ENCODE data around the gene THSD7B. TPM values are rescaled to one million over a fixed set of nuclear protein-coding genes. Genes with fewer than 3 reads are reported as not detected.

THSD7B gene
- polyA plus RNA-seq, 1 donor from 2014 or later = 0.46 TPM

GRCh38 chr2:137115795-137116089 is 350.4 kb downstream of the THSD7B start:
- TF ChIP-seq, protein P1, sequence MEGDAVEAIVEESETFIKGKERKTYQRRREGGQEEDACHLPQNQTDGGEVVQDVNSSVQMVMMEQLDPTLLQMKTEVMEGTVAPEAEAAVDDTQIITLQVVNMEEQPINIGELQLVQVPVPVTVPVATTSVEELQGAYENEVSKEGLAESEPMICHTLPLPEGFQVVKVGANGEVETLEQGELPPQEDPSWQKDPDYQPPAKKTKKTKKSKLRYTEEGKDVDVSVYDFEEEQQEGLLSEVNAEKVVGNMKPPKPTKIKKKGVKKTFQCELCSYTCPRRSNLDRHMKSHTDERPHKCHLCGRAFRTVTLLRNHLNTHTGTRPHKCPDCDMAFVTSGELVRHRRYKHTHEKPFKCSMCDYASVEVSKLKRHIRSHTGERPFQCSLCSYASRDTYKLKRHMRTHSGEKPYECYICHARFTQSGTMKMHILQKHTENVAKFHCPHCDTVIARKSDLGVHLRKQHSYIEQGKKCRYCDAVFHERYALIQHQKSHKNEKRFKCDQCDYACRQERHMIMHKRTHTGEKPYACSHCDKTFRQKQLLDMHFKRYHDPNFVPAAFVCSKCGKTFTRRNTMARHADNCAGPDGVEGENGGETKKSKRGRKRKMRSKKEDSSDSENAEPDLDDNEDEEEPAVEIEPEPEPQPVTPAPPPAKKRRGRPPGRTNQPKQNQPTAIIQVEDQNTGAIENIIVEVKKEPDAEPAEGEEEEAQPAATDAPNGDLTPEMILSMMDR (IDR thresholded peaks at IDR 0.05; ENCODE audit: poor library complexity, severe bottlenecking) = no peak
- TF ChIP-seq SMC3 (conservative IDR thresholded peaks at IDR 0.05; ENCODE audit: poor library complexity) (no peak), RAD21 (conservative IDR thresholded peaks at IDR 0.05) (no peak), EP300 (conservative IDR thresholded peaks at IDR 0.05; ENCODE audit: poor library complexity, severe bottlenecking) (no peak), REST (IDR thresholded peaks at IDR 0.05; ENCODE audit: borderline replicate concordance) (no peak), POLR2AphosphoS5 (IDR thresholded peaks at IDR 0.05) (no peak), EZH2 (IDR thresholded peaks at IDR 0.05; ENCODE audit: borderline replicate concordance, insufficient read depth, low read length, poor library complexity, severe bottlenecking) (no peak), TAF1 (IDR thresholded peaks at IDR 0.05; ENCODE audit: low read depth) (no peak), MXI1 (conservative IDR thresholded peaks at IDR 0.05; ENCODE audit: poor library complexity, severe bottlenecking) (no peak)
- H3K36me3 ChIP-seq (ENCODE audit: insufficient read depth, low read length) = no peaks in the 10 kb centered on the region
- no peaks in the 10 kb centered on the region for H3K79me2 ChIP-seq (replicated peaks; ENCODE audit: insufficient read depth, low read length)
- H3K27ac ChIP-seq (ENCODE audit: low read length) = no peak overlapping the region
- H4K20me1 ChIP-seq (ENCODE audit: insufficient read depth) = no peaks in the 10 kb centered on the region
- H3K4me3 ChIP-seq (ENCODE audit: low read length) = no peak overlapping the region
- no peak overlapping the region for H2AFZ ChIP-seq (ENCODE audit: low read depth, low read length)
- H3K27me3 ChIP-seq (ENCODE audit: insufficient read depth, low read depth, low read length) = no peaks in the 10 kb centered on the region
- H3F3A ChIP-seq (ENCODE audit: insufficient read depth, low read length, poor library complexity, severe bottlenecking) = no peaks in the 10 kb centered on the region
- no peaks in the 10 kb centered on the region for H3K9me3 ChIP-seq (ENCODE audit: low read length)
- no peak overlapping the region for H3K9ac ChIP-seq (ENCODE audit: low read length)
- H3K4me2 ChIP-seq (ENCODE audit: low read length) = no peak overlapping the region
- no peaks in the 10 kb centered on the region for H3K9me2 ChIP-seq (ENCODE audit: insufficient read depth, low read length)

DNA sequence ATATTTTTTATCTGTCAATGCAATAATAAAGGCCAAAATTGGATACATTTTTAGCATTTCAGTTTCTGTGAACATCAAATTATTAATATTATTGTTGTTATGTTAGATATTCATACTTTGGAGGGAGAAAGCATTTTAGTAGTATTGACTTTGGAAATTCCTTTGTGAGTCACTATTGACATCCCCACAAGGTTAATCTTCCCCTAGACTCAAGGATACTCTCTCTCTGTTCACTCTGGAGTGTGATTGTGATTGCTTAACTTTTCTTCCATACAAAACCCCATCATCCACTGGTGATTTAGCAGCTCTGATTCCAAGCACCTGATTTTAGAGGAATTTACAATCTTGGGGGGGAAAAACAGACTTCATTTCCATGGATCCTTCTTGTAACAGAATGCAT is 352.0 kb downstream of the THSD7B start:
- H4K20me1 ChIP-seq (ENCODE audit: insufficient read depth) = no peaks in the 10 kb centered on the region
- no peak overlapping the region for H2AFZ ChIP-seq (ENCODE audit: low read depth, low read length)
- no peak for TF ChIP-seq MXI1 (conservative IDR thresholded peaks at IDR 0.05; ENCODE audit: poor library complexity, severe bottlenecking)
- TF ChIP-seq RAD21 (conservative IDR thresholded peaks at IDR 0.05) = no peak
- TF ChIP-seq SMC3 (conservative IDR thresholded peaks at IDR 0.05; ENCODE audit: poor library complexity) = no peak
- TF ChIP-seq POLR2AphosphoS5 (IDR thresholded peaks at IDR 0.05) = no peak
- TF ChIP-seq, protein P1 (IDR thresholded peaks at IDR 0.05; ENCODE audit: poor library complexity, severe bottlenecking) = no peak
- no peak for TF ChIP-seq TAF1 (IDR thresholded peaks at IDR 0.05; ENCODE audit: low read depth)
- no peak for TF ChIP-seq EP300 (conservative IDR thresholded peaks at IDR 0.05; ENCODE audit: poor library complexity, severe bottlenecking)
- TF ChIP-seq EZH2 (IDR thresholded peaks at IDR 0.05; ENCODE audit: borderline replicate concordance, insufficient read depth, low read length, poor library complexity, severe bottlenecking) = no peak
- no peak for TF ChIP-seq REST (IDR thresholded peaks at IDR 0.05; ENCODE audit: borderline replicate concordance)
- no peaks in the 10 kb centered on the region for H3K79me2 ChIP-seq (replicated peaks; ENCODE audit: insufficient read depth, low read length)
- H3K27me3 ChIP-seq (ENCODE audit: insufficient read depth, low read depth, low read length) = no peaks in the 10 kb centered on the region
- no peak overlapping the region for H3K4me3 ChIP-seq (ENCODE audit: low read length)
- H3K4me2 ChIP-seq (ENCODE audit: low read length) = no peak overlapping the region
- H3K27ac ChIP-seq (ENCODE audit: low read length) = no peak overlapping the region
- H3K9me2 ChIP-seq (ENCODE audit: insufficient read depth, low read length) = no peaks in the 10 kb centered on the region
- no peak overlapping the region for H3K9ac ChIP-seq (ENCODE audit: low read length)
- no peaks in the 10 kb centered on the region for H3K9me3 ChIP-seq (ENCODE audit: low read length)
- H3K36me3 ChIP-seq (ENCODE audit: insufficient read depth, low read length) = no peaks in the 10 kb centered on the region
- no peaks in the 10 kb centered on the region for H3F3A ChIP-seq (ENCODE audit: insufficient read depth, low read length, poor library complexity, severe bottlenecking)
